Spleen (tissue), 11 donors: Measurements from ENCODE around the gene DES. TPM values are rescaled to one million over a fixed set of nuclear protein-coding genes. Genes with fewer than 3 reads are reported as not detected.

Experiments used
- DNase-seq: peaks from one replicate; pipeline ENCODE4 v3.0.0-alpha.2; 2020
- H3K27ac ChIP-seq, 8 donors: fragments of 200-600 bp; sonication (generic) in 7 of 8; 1 replicate in 4 of 8; 2 replicates in 4 of 8; pipeline versions ENCODE4 v1.5.0 to v1.8.0; 2016 to 2021; ENCODE audit warnings: inconsistent platforms in 4 of 8, mild to moderate bottlenecking in 4 of 8, moderate library complexity in 1 of 8
- H3K27me3 ChIP-seq, 7 donors: fragments of 200-600 bp; sonication (generic) in 6 of 7; replicated peaks in 1 of 7; 1 replicate in 4 of 7; 2 replicates in 3 of 7; pipeline versions ENCODE4 v1.5.0 to v1.8.0; 2016 to 2021; ENCODE audit warnings: inconsistent platforms in 3 of 7, mild to moderate bottlenecking in 1 of 7
- H3K36me3 ChIP-seq, 6 donors: fragments of 200-600 bp; sonication (generic) in 5 of 6; 1 replicate in 4 of 6; 2 replicates in 2 of 6; pipeline versions ENCODE4 v1.5.0 to v1.8.0; 2016 to 2021; ENCODE audit warnings: inconsistent platforms in 2 of 6
- H3K4me1 ChIP-seq, 6 donors: fragments of 200-600 bp; sonication (generic) in 5 of 6; 1 replicate in 3 of 6; 2 replicates in 3 of 6; pipeline versions ENCODE4 v1.5.0 to v1.8.0; 2016 to 2021; ENCODE audit warnings: inconsistent platforms in 3 of 6
- H3K4me3 ChIP-seq, 8 donors: fragments of 200-600 bp; sonication (generic) in 7 of 8; 1 replicate in 4 of 8; 2 replicates in 4 of 8; pipeline versions ENCODE4 v1.5.0 to v1.8.0; 2016 to 2021; ENCODE audit warnings: inconsistent platforms in 4 of 8, mild to moderate bottlenecking in 4 of 8, moderate library complexity in 2 of 8
- H3K9me3 ChIP-seq, 8 donors: fragments of 200-600 bp; sonication (generic) in 7 of 8; 1 replicate in 4 of 8; 2 replicates in 4 of 8; pipeline versions ENCODE4 v1.5.0 to v1.8.0; 2016 to 2021; ENCODE audit warnings: inconsistent platforms in 4 of 8
- CTCF ChIP-seq, 11 experiments: fragments of 200-600 bp in 7 of 11; fragments of 450-650 bp in 4 of 11; sonication (generic) in 4 of 11; IDR thresholded peaks in 8 of 11; conservative IDR thresholded peaks in 3 of 11; 1 replicate in 7 of 11; 2 replicates in 4 of 11; pipeline versions ENCODE4 v1.4.0 to v1.8.0; 2016 to 2021; ENCODE audit warnings: antibody characterized with exemption in 11 of 11, inconsistent platforms in 4 of 11, mild to moderate bottlenecking in 1 of 11
- POLR2A ChIP-seq, 3 donors: fragments of 450-650 bp; IDR thresholded peaks; one replicate each; pipeline ENCODE4 v1.5.1; 2017; ENCODE audit warnings: antibody characterized with exemption in 3 of 3, mild to moderate bottlenecking in 1 of 3
- POLR2AphosphoS5 ChIP-seq, 3 donors: sonication (generic); formaldehyde crosslinking; IDR thresholded peaks; one replicate each; pipeline ENCODE4 v1.5.1; 2017; ENCODE audit warnings: antibody characterized with exemption in 3 of 3
- WGBS, 5 donors: extraction: QIAGEN DNeasy Blood & Tissue Kit in 3 of 5; methylation state at CpG; one replicate each; pipeline versions ENCODE4 v1.1.5 to v1.1.7; 2013 to 2018; 5-methylcytosine and 5-hydroxymethylcytosine counted together
- intact Hi-C: fragments of 100-400 bp; cut with DNase I; formaldehyde crosslinking; loops from one replicate; pipeline ENCODE4 v1.15.0; 2023; ENCODE audit warnings: low total_unique reads
- polyA plus RNA-seq, 3 donors: library from polyadenylated mRNA; stranded (reverse); fragments of 200-250 nt; gene quantifications; one replicate each; pipeline ENCODE4 v1.2.1, GENCODE V29; 2013
- total RNA-seq, 7 donors: library from RNA; depleted of rRNA in 3 of 7; stranded (reverse); fragments of >200 nt in 3 of 7; fragmentation: NEBNext Ultra II Directional in 4 of 7; extraction: Animal tissue kit (Norgen Biotek cat#: 25700) in 4 of 7; gene quantifications; one replicate each; pipeline versions ENCODE4 v1.1.0 to v1.2.1, GENCODE V29; 2016 to 2021
- donor health status: healthy with polysubstance abuse.
- donor health status: DM: no; HTN: no; CAD: no; lungs with moderate emphysema.
- donor health status: DM: no; HTN: no; CAD: no.
- donor health status: Bipolar disorder and iron deficiency.
- donor health status: healthy.
- donor health status: DM: no; HTN: no; CAD: no.
- donor health status: DM: yes; HTN: yes; CAD: no.

Gene DES
- total and polyA plus RNA-seq, 10 donors = 4.3 to 24.7 (median 11.7) TPM

GRCh38 chr2:219446101-219446504 lies 27.9 kb downstream of the DES start:
- Histone ChIP-seq H3K4me1 (peaks cover 0 to 30% (median 20%) of the 10 kb centered on the region in 6 donors), H3K27me3 (peaks cover 0 to 97% (median 54%) of the 10 kb centered on the region in 7 donors), H3K4me3 (no peak overlapping the region), H3K27ac (no peak overlapping the region), H3K36me3 (no peaks in the 10 kb centered on the region), H3K9me3 (no peaks in the 10 kb centered on the region)
- intact Hi-C loops = no loop called here
- no peak for DNase-seq
- 25 to 64% (median 39%) methylated on average over 5 to 6 of the region's 6 CpGs for WGBS, 5 donors
- TF ChIP-seq POLR2AphosphoS5 (IDR thresholded peaks at IDR 0.05) = no peak
- TF ChIP-seq CTCF (IDR thresholded peaks at IDR 0.05 in 8 of 11, conservative IDR thresholded peaks at IDR 0.05 in 3 of 11) = no peak
- TF ChIP-seq POLR2A (IDR thresholded peaks at IDR 0.05) = no peak

- H3K27ac ChIP-seq = no peak overlapping the region
- no peaks in the 10 kb centered on the region for H3K9me3 ChIP-seq
- peaks cover 0 to 25% (median 15%) of the 10 kb centered on the region in 6 donors for H3K4me1 ChIP-seq
- WGBS, 5 donors = 89 to 100% (median 92%) methylated on average over 1 of the region's 1 CpG
- intact Hi-C loops = no loop called here
- no peak for TF ChIP-seq CTCF (IDR thresholded peaks at IDR 0.05 in 8 of 11, conservative IDR thresholded peaks at IDR 0.05 in 3 of 11)
- no peak for TF ChIP-seq POLR2A (IDR thresholded peaks at IDR 0.05)
- TF ChIP-seq POLR2AphosphoS5 (IDR thresholded peaks at IDR 0.05) = no peak
- no peak overlapping the region for H3K4me3 ChIP-seq
- H3K36me3 ChIP-seq = no peaks in the 10 kb centered on the region
- DNase-seq = no peak
- peaks cover 0 to 97% (median 48%) of the 10 kb centered on the region in 7 donors for H3K27me3 ChIP-seq
These were observed 28.5 kb downstream of the DES start for GRCh38 chr2:219446689-219447088.

- no peak overlapping the region for H3K27ac ChIP-seq
- no peak overlapping the region for H3K4me3 ChIP-seq
- H3K4me1 ChIP-seq = peaks cover 0 to 19% (median 12%) of the 10 kb centered on the region in 6 donors
- DNase-seq = no peak
- no peaks in the 10 kb centered on the region for H3K36me3 ChIP-seq
- intact Hi-C loops = no loop called here
- TF ChIP-seq POLR2AphosphoS5 (IDR thresholded peaks at IDR 0.05) = no peak
- TF ChIP-seq CTCF (IDR thresholded peaks at IDR 0.05 in 8 of 11, conservative IDR thresholded peaks at IDR 0.05 in 3 of 11) = no peak
- peaks cover 0 to 97% (median 42%) of the 10 kb centered on the region in 7 donors for H3K27me3 ChIP-seq
- no peaks in the 10 kb centered on the region for H3K9me3 ChIP-seq
- WGBS, 5 donors = 66 to 76% (median 69%) methylated on average over 11 to 23 of the region's 23 CpGs
These were observed 29.3 kb downstream of the DES start for GRCh38 chr2:219447242-219448098.

- Histone ChIP-seq H3K27me3 (peaks cover 0 to 97% (median 35%) of the 10 kb centered on the region in 7 donors), H3K36me3 (no peaks in the 10 kb centered on the region), H3K27ac (no peak overlapping the region), H3K4me3 (peak overlapping the region in 4 of 8 donors; percentile 4 to 47 (median 12)), H3K4me1 (peaks cover 0 to 16% (median 11%) of the 10 kb centered on the region in 6 donors), H3K9me3 (no peaks in the 10 kb centered on the region)
- no peak for DNase-seq
- TF ChIP-seq POLR2AphosphoS5 (IDR thresholded peaks at IDR 0.05) (no peak), POLR2A (IDR thresholded peaks at IDR 0.05) (no peak), CTCF (IDR thresholded peaks at IDR 0.05 in 8 of 11, conservative IDR thresholded peaks at IDR 0.05 in 3 of 11) (no peak)
- 16 to 29% (median 20%) methylated on average over 24 to 88 of the region's 88 CpGs for WGBS, 5 donors
- intact Hi-C loops = no loop called here
These were observed 30.1 kb downstream of the DES start for GRCh38 chr2:219448099-219448775.
